ENCODE results near the gene NEURL2.
A peak's percentile ranks its signal among the peaks of the same experiment; 100 is the strongest.

Gene NEURL2

DNA sequence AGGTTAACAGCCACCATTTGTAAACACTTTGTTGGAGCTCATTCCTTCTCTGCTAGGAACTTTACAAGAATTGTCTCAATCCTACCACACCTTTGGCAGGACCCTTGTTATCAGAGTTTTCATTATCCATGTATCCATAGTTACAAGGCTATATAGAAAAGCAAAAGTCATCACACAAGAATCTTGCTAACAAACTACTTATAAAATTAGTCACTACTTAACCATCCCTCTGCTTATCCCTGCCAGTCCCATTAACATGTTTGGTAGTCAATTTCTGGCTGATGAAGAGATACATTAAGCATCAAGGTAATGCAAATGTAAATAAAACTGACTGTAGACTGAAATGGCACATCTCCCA, 23.2 kb downstream of the NEURL2 start:
- no peak for DNase-seq

DNA sequence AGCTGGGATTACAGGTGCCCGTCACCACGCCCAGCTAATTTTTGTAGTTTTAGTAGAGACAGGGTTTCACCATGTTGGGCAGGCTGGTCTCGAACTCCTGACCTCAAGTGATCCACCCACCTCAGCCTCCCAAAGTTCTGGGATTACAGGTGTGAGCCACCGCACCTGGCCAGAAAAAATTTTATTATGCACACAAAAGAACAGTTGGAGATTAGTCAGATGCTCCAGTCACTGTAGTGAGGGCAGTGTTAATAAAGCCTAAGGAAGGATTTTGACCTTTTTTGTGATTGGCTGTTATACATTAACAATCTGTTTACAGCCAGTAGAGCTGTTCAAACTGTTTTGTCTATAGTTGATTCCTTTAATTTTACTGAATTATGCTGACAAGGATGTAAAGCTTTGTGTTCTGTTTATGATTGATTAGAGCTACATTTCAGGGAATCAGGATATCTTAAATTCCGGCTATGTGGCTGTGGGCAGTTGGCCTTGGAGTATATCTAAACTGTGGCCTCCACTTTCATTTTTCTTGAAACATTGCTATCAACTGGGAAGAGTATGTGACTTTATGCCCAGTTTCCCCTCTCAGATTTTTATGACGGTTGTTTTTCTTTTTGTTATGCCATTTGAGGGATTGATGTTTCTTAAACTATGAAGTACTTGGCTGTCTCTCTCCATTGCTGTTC, 23.7 kb downstream of the NEURL2 start:
- no peak for DNase-seq

GRCh38 chr20:45866454-45866853, 24.6 kb downstream of the NEURL2 start:
- DNase-seq, result no peak

- DNase-seq, result no peak
Observed at GRCh38 chr20:45863543-45864470, 27.2 kb downstream of the NEURL2 start.

- DNase-seq, result no peak
Observed at GRCh38 chr20:45861221-45862075, 29.6 kb downstream of the NEURL2 start.

DNA sequence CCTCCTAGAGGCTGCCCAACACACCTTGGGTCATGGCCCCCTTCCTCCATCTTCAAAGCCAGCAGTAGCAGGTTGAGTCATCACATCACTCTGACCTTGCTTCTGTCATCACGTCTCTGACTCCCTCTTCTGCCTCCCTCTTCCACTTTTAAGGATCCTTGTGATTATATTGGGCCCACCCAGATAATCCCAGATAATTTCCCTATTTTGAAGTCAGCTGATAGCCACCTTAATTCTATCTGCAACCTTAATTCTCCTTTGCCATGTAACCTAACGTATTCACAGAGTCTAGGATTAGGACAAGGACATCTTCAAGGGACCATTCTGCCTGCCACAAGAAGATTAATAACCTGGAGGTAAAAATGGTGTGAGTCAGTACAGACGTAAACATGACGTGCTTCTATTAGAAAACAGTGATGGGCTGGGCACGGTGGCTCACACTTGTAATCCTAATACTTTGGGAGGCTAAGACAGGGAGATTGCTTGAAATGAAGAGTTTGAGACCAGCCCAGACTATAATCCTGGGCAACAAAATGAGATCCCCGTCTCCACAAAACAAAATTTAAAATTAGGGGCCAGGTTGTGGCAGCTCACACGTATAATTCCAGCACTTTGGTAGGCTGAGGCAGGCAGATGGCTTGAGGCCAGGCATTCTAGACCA, 30.3 kb downstream of the NEURL2 start:
- DNase-seq, result no peak

DNA sequence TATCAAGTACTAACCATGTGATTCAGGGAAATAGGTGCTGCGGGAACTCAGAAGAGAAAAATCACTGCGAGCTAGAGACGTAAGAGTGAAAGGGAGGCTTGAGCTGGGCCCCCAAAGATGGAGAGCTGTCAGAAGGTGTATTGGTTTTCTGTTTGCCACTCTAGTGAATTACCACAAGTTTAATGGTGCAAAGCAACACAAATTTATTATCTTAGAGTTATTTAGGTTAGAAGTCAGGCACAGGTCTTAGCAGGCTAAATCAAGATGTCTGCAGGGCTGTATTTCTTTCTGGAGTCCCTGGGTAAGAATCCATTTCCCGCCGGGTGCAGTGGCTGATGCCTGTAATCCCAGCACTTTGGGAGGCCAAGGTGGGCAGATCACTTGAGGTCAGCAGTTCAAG, 31.1 kb downstream of the NEURL2 start:
- DNase-seq, result no peak

- no peak for DNase-seq
Observed at GRCh38 chr20:45857882-45858216, 33.2 kb downstream of the NEURL2 start.

DNA sequence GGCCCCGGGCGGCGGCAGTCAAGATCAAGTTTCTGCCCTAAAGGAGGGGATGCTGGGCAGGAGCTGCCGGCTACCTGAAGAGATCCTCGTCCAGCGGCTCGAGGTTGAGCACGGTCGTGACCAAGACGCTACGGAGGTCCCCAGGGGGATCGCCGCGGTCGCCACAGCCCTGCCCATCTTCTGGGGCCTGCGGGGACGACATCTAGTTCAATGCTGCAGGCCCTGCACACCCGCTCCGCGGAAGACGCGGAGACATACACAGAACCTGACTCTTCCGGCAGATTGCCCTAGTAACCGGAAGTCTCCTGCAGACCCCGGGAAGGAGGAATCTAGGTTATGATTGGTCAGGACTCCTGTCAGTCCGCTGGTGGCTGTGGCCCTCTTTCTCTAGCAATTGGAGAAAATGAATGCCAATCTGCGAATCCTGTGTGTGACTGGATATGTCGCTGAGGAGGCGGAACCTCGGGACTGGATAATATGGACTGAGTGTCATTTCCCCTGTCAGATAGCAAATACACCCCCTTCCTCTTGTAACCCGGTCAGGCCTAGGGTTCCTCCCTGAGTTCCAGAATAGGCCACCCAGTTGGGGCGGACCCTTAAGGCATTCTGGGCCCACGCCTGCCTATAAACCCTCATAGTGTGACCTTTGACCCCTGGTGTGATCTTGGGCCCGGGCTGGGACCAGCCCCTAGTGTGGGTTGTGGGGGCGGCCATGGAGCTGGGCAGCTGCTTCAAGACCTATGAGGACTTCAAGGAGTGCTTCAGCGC, 33.7 kb downstream of the NEURL2 start, which contains the start of the genes ACOT8 and ZSWIM3:
Gene ACOT8, minus strand, starts transcription at position 279 of the 768 bp plus-strand sequence. Its CDS starts 77 bp downstream, at position 202.
Gene ZSWIM3, plus strand, starts transcription at position 501 of the 768 bp plus-strand sequence. Its CDS starts 212 bp downstream, at position 713.
- peak; percentile 100 for DNase-seq

DNA sequence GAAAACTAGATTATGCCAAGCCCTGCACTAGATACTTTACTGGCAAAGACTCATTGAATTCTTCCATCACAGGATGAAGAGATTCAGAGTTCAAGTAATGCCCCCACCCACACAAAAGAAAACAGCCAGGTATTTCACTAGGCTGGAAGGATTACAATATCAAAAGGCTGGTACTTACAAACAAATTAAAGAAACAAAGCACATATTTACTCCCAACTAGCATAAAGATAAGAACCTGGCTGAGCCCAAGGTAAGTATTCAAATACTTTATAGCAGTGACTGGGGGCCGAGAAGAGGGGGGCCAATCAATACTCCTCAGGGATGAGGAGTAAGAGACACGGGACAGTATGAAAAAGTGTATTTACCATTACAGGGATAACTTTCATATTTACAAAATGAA, 37.5 kb downstream of the NEURL2 start:
- DNase-seq, result no peak

GRCh38 chr20:45852326-45852725, 38.7 kb downstream of the NEURL2 start:
- no peak for DNase-seq

GRCh38 chr20:45851501-45851900, 39.5 kb downstream of the NEURL2 start:
- DNase-seq, result no peak

DNA sequence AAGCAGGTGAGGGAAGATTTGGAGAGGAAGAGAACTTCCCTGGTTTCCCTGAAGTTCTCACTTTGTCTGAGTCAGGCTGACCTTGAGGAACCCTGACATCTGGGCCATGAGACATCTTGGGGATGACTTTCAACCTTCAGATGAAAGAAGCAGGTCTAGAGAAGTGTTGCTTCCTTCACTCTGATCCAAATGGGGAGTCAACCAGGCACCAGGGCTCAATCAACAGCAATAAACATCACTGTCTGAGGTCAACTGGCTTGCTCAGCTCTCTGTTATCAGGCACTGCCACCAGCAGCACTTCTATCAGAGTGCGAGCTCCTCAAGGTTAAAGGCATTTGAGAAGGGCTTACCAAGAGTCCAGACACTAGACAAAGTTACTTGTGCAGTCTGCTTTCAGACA, 40.1 kb downstream of the NEURL2 start:
- no peak for DNase-seq

DNA sequence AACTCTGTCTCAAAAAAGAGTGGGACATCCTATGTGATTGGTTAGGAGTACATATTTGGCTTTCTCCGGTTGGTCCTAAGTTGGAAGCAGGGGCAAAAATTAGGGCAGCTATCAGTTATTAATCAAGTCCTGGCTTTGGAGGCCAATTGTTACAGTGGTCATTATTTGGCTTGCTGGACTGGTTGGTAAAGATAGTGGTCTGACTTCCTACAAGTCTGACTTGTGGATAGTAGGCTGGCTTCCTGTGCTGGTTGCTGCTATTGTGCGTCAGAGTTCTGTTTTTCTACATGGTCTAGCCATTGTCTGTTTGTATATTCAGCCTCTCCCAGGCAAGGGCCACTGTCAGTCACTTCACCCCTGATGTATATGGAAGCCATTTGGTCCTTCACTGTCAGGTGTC, 40.8 kb downstream of the NEURL2 start:
- no peak for DNase-seq

DNA sequence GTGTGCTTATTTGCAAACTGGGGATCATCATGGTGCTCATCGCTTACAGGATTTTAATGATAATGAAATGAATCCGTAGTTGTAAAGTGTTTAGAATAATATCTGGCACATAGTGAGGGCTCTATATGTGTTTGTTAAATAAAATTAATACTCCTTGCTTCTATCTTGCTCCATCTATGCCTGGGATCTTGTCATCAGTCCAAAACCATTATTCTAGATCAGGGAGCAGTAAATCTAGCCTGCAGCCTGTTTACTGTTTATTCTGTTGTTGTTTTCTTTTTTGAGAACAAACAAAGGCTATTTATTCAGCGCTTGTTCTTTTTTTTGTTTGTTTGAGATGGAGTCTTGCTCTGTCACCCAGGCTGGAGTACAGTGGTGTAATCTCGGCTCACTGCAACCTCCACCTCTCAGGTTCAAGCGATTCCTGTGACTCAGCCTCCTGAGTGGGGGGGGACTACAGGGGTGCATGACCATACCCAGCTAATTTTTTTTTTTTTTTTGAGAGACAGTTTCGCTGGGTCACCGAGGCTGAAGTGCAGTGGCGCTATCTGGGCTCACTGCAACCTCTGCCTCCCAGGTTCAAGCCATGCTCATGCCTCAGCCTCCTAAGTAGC, 41.9 kb downstream of the NEURL2 start:
- no peak for DNase-seq

DNA sequence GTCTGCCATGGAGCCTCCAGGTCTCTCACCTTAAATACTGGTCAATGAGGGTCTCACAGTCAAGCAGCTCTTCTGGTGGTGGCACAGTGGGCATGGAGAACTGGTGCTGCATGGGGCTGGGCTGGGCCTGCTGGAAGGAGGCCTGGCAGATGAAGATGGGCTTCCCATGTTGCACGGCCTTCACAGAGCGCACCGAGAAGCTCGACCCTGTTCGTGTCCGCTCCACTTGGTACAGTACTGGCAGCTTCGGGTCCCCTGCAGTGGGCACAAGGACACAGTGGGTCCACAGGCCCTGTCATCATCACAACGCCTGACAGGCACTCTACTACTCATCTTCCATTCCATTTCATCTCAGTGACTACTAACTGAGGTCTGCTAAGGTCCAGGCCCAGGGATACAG, 42.6 kb downstream of the NEURL2 start:
- DNase-seq, result no peak

GRCh38 chr20:45845452-45845851, 45.6 kb downstream of the NEURL2 start:
- no peak for DNase-seq

DNA sequence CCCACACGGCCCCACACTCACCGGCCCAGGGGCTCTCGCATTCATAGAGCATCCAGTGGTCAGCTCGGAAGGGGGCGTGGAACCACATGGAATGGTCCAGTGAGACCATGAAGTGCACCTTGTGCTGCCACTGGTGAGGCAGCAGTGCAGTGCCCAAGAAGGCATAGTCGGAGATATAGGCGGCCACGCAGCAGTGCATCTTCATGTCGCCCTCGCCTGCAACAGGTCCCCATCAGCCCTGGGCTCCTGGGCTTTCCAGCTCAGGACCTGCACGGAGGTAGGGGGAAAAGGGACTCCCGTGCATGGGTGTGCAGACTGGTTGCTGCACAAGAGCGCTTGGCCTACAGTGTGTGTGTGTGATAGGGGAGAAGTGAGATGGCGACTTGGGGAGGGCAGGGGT, 47.5 kb downstream of the NEURL2 start:
- no peak for DNase-seq

- peak; percentile 25 for DNase-seq
Observed at GRCh38 chr20:45842169-45842812, 48.7 kb downstream of the NEURL2 start.

- no peak for DNase-seq
Observed at GRCh38 chr20:45841407-45842129, 49.4 kb downstream of the NEURL2 start.

Data from suppressor macrophage treated with lipopolysaccharide for 4 hours (primary cell).